ENCODE measurements around the gene GDAP2.

- TF ChIP-seq CTCF (IDR thresholded peaks at IDR 0.05) (no peak), EP300 (IDR thresholded peaks at IDR 0.05) (no peak)
These were observed 95.0 kb downstream of the GDAP2 start for GRCh38 chr1:117834416-117834815.

Measured in suprapubic skin (tissue), 3 donors.